Hematopoietic multipotent progenitor cell treated with erythropoietin and hydrocortisone succinate and interleukin-3 and kit ligand, for 17 days (in vitro differentiated cells): ENCODE data around the gene ZNF75A.
A peak's percentile ranks its signal among the peaks of the same experiment; 100 is the strongest.
"Not testable (repeated sequence)": the region's sequence is repeated elsewhere in the genome, so short reads cannot be mapped to it uniquely, and the experiment has no call there.

Experiments used
- DNase-seq: peaks from one replicate; pipeline ENCODE4 v3.0.0-alpha.2; 2015; ENCODE audit warnings: low spot score

Gene ZNF75A

DNA sequence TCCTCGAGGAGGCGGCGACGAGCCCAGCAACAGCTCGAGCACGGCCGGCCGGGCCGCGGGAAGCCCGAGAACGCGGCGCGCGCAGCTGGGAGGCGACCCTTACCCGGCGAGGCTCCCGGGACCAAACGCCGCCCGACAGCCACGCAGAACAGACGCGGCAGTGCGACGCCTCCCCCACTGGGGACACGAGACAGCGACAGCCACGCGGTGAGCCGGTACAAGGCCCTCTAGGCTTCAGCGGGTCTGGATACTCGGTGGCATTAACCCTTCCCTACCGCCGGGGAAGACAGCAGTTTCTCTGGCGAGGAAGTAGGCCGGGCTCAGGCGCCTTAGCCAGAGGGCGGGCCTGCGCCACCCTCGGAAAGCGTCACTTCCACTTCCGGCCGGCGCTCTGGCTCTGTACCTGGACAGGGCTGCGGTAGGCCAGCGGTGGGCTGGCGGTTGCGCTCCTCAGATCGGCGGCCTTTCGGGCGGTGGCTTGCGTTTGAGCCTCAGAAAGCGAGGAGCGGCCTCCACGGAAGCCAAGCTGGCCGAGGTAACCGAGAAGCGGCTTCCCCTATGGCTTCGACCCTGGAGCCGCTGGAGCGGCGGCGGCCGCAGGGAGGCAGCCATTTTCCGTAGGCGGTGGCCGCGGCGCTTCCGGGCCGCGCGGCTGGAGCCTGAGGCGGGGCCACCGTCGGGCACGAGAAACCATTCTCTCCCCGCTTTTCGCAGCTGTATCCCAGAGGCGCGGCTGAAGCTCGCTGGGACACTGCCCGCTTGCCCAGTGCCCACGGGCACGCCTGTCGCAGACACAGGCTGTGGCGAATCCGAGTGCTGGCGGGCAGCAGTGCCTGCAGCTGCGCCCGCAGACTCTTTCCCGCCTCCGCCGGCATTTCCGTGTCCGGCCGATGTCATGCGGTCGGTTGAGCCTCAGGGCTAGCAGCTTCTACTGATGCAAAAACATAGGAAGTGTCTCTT is at the start of gene ZNF75A, which contains the start of gene TIGD7:
Gene ZNF75A, plus strand, starts transcription at position 389 of the 960 bp plus-strand sequence. CDS start 2,932 bp downstream, outside the sequence.
Gene TIGD7, minus strand, starts transcription at position 322 of the 960 bp plus-strand sequence. CDS start 4,816 bp downstream, outside the sequence.
- DNase-seq = peak; percentile 78

DNA sequence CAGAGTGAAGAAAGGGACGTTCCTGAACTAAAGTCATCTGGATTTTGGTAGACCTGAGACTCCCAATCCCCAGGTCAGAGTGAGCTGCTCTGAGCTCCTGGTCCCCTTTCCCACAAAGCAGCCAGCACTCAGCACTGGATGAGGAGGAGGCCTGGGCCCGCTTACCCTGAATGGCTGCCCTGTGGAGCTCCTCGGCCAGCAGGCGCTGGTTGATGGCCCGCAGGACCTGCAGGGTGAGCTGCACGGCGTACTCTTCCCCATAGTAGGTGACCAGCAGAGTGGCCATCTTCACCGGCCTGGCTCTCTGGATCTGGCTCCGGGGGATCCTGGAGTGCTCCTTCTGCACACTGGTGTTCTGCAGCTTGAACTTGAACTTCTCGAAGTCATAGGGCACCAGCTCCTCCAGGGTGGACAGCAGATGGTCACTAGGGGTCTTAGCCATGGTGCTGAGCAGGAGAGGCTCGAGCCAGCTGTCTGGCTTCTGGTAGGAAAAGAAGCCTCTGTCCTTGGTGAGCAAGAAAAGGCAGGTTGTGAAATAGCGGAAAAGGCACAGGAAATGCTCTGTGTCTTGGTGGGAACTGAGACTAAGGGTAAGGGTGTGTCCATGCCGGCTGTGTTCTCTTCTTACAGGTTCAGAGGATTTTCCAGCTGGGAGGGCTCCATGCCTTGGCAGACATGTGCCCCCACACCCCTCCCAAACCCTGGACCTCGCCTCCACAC is 49.0 kb upstream of the ZNF75A start, which contains the start of gene MEFV:
Gene MEFV, minus strand, starts transcription at position 488 of the 720 bp plus-strand sequence. Its CDS starts 46 bp downstream, at position 442.
- DNase-seq = no peak

DNA sequence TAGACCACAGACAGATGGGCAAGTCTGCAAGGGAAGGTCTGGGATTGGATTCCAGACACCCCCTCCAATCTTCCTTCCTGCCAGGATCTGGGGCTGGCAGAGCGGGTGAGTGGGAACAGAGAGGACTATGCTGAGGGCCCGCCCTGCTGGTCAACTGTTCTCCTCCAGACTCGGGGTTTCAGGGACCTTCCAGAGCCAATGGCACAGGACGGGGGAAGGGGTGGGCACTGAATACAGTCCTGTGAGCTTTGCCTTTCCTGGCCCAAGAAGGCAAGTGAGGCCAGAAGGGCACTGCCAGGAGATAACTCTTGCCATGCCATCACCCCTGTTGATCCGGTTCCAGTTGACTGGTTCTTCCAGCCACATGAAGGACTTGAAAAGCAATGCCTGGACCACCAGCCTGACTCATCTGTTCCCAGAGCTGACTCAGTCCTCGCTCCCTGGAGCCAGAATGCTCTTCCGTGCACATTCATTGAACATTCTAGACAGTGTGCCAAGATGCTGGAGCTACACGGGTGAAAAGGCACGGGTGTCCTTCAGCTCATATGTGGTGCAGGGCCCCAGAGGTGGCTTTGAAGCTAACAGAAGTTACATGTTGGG is 48.3 kb upstream of the ZNF75A start:
- DNase-seq = no peak

DNA sequence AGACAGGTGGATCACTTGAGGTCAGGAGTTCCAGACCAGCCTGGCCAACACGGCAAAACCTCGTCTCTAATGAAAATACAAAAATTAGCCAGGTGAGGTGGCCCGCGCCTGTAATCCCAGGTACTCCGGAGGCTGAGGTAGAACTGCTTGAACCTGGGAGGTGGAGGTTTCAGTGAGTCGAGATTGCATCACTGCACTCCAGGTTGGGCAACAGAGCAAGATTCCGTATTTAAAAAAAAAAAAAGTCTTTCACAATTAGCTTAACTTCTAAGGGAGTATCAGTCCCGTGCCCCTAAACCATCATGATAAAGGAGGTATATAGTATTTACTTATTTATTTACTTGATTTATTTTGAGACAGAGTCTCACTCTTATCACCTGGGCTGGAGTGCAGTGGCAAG is 45.5 kb upstream of the ZNF75A start:
- DNase-seq = no peak

DNA sequence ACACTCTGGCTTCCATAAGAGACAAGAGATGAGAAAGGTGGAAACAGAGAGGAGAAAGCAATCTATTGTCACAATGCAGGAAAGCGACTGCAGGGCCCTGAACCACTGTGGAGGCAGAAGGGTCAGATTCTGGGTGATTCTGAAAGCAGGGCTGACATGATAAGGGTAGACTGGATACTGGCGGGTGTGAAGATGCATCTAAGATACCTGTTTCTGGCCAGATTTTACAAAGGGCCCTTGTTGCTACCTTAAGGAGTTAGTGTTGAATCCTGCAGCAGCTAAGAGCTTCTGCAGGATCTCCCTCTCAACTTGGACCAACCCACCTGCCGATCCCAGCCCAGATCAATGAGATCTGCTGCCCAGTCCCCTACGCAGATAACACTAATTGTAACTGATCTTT is 42.8 kb upstream of the ZNF75A start:
- DNase-seq = no peak

DNA sequence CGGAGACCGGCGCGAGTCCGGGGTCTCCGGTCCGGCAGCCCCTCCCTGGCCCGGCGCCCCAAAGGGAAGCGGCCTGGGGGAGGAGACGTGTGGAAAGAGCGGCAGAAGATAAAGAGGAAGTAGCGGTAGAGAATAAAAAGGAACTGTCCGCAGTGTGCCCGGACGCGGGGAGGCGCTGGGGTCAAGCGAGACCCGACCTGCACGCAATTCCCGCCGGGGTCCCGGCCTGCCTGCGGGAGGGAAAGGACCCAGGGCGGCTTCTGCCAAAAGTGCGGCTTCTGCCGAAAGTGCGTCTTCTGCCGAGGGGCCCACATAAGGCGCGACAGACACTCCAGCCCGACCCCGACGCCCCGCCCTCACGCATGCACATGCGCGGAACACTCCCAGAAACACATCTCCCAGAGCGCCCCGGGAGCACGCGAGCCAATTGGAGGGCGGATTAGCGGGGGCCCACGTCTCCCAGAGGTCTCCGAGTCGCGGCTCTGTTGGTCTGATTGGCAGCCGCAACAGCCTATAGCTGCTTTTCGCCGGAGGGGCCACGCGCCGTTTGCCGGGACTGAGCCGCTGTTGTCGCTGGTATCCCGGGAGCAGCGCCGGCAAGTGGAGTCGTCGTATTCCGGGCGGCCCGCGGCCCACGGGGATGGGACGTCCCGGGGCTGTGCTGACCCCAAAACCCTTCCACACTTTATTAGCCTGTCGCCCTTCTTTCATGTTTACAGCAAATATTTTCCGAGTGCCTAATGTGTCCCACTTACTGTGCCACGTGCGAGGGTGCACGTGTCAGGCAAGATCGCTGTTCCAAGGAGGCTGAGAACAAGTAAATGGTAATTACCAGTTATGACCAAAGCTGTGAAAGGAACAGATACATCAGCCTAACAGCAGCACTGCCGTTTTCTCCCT is 40.9 kb upstream of the ZNF75A start:
- DNase-seq = peak; percentile 93

DNA sequence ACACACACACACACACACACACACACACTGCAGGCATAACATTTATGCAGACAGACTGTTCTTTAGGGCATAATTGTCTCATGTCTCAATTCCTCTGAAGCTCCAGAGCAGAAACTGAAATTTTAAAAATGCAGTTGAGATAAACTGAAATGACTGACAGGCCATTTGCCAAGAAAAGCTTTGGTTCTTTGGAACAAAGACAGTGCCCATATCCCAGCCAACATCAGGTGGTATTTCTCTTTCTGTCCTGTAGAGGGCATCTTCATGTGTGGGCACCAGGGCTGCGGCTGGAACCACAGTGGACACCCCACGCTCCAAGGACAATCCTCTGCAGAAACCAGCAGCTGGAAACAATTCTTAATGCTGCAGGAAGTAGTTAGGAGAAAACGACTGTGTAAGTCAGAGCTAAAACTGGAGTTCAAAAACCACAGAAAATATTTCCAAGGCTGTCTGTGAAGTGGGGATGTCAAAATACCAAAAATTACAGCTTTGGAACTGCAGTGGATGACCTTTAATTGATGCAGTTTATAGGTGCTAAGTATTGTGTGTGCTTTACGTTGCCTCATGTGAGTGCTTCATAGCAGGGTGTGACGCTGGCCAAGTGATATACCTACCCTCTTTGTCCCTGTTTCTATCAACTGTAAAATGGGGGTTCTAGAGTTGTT is 38.3 kb upstream of the ZNF75A start:
- peak; percentile 57 for DNase-seq

DNA sequence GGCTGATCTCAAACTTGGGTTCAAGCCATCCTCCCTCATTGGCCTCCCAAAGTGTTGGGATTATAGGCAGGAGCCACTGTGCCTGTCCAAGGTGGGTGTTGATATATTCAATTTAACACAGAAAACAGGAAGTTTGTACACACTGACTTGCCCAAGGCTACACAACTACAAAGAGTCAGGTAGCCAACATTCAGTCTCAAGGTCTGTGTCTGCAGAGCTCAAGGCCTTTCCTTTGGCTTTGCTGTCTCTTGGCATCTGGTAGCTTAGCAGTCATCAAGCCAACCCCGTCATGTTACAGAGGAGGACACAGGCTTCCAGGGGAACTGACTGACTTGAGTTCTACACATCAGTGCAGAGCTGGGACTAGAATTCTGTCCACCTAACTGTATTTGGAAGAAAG is 37.0 kb upstream of the ZNF75A start:
- DNase-seq = no peak

DNA sequence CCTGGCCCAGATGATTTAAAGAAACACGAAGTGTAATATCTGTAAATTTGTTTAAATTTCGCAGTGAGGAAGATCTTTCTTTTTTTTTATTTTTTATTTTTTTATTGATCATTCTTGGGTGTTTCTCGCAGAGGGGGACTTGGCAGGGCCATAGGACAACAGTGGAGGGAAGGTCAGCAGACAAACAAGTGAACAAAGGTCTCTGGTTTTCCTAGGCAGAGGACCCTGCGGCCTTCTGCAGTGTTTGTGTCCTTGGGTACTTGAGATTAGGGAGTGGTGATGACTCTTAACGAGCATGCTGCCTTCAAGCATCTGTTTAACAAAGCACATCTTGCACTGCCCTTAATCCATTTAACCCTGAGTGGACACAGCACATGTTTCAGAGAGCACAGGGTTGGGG is 34.6 kb upstream of the ZNF75A start:
- not testable (repeated sequence) for DNase-seq

DNA sequence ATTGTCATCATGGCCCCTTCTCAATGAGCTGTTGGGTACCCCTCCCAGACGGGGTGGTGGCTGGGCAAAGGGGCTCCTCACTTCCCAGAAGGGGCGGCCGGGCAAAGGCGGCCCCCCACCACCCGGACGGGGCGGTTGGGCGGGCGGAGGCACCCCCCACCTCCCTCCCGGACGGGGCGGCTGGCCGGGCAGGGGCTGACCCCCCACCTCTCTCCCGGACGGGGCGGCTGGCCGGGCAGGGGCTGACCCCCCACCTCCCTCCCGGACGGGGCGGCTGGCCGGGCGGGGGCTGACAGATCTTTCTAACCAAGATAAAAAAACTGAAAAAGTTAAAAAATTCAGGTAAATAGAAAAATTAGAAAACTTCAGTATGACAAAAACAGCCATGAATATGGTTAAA is 34.0 kb upstream of the ZNF75A start:
- DNase-seq = not testable (repeated sequence)

DNA sequence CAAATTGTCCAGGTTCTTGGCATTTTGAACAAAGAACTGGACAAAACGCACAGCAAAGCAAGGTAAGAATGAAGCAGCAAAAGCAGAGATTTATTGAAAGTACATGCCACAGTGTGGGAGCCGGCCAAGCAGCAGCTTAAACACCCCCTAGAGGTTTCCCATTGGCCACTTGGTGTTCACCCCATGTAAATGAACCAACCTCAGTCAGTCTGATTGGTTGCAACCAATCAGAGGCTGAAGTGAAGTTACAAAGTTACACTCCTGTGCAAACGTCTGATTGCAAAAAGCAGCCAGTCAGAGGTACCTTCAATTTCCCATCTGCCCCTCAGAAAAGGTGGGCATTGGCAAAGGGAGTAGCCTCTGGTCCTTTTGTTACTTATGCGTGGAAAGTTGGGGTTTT is 30.8 kb upstream of the ZNF75A start:
- no peak for DNase-seq

DNA sequence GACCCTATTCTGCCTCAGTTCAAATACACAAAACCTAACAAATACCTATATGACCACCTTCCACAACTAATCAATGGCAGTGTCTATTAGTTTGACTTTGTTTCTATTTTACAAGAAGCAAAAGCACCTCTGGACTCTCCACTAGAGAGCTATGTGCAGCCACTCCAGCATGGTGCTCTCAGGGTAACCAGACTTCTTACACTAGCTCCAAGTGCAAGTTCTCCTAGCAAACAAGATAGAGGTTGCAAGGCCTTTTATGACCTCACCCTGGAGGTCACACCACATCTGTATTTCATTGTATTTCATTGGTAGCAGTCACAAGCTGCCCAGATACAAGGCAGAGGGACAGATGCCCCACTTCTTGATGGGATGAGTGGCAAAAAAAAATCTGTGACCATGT is 30.4 kb upstream of the ZNF75A start:
- DNase-seq = no peak

DNA sequence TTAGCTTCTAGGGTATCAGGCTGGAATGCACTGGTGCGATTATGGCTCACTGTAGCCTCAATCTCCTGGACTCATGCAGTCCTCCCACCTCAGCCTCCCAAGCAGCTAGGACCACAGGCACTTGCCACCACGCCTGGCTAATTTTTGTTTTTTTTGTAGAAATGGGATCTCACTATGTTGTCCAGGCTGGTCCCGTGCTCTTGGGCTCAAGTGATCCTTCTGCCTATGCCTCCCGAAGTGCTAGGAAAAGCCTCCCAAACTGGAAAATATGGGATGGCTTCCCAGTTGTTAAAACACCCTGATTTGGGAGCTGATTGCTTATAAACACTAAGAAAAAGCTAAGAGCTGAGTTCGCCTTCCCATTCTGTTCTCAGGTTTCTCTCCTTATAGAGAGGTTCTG is 28.6 kb upstream of the ZNF75A start:
- no peak for DNase-seq

DNA sequence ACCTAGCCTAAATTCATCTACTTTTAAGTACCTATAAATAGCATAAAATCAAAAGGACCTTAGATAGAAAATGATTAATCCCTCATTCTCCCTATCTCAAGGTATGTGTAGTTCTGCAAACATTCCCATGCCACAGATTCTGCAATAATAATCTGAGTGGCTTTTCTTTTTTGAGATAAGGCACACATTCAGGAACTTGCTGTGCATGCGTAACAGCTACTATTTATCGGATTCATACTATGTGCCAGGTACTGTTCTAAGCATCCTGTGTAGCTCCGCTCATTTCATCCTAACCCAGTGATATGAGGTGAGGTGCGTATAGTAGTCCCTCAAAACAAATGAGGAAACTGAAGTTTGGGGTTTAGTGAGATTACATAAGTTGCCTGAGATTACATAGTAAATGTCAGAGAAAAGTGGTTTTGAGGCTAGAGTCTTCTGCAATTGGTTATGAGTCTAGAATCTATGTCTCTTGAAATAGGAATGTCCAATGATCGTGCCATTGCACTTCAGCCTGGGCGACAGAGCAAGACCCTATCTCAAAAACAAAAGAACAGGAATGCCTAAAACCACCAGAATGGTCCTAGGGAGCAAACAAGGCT is 24.0 kb upstream of the ZNF75A start:
- no peak for DNase-seq

DNA sequence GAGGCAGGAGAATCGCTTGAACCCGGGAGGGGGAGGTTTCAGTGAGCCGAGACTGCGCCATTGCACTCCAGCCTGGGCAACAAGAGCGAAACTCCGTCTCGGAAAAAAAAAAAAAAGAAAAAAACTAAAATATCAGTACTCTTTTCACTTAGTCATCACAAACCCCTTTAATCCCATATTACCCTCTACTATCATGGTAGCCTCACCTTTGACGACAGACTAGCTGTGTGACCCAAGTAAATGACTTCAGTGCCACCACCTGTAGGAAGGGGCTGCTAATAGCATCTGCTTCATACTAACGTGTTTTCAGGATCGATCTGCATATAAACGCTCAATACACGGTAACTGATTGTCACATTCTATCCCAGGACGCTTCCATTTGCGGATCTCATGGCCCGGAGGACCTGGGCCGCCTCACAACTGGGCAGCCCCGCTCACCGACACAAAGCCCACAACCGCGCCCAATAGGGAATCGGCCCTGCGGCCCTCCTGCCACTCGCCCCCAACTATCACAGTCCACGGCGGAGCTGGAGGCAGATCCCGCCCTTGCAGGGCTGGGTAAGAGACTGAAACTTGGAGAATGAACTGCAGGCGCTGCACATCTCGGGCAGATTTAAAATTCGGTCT is 23.1 kb upstream of the ZNF75A start:
- DNase-seq = peak; percentile 14

DNA sequence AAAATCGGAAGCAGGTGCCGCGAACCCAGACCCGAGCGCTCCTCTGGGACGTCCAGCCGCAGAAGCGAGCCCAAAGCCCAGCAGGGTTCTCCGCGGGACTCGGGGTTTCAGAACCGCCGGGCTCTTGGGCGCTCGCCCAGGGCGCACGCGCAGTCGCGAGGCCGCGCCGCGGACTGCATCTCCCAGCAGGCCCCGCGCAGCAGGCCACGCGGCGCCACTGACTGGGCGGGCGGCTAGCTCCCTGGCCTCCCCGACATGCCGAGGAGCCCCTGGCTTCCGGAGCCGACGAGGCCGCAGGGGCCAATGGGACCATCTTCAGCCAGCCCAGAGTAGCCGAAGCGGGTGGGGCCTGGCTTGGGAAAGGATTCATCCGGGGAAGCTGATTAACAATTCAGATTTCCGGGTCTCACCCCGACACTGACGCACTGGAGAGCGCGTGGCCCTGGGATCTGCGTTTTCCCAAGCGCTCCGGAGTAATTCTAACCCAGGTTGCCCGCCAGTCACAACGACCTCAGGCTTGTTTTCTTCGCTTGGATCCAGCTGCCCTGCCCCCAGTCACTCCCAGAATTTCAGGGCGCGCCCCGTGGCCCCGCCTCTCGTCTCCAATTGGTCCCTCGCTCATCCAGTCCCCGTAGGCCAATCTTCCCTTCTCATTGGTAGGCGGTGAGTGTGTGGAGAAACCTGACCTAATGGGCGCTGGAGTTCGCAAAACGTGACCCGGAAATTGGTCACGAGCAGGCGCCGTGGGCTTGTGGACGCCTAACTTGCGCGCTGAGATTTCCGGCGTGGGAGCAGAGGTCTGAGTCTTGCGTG is 22.4 kb upstream of the ZNF75A start, which contains the start of gene ZNF263:
Gene ZNF263, plus strand, starts transcription at position 762 of the 813 bp plus-strand sequence. CDS start 328 bp downstream, outside the sequence.
- DNase-seq = peak; percentile 96

DNA sequence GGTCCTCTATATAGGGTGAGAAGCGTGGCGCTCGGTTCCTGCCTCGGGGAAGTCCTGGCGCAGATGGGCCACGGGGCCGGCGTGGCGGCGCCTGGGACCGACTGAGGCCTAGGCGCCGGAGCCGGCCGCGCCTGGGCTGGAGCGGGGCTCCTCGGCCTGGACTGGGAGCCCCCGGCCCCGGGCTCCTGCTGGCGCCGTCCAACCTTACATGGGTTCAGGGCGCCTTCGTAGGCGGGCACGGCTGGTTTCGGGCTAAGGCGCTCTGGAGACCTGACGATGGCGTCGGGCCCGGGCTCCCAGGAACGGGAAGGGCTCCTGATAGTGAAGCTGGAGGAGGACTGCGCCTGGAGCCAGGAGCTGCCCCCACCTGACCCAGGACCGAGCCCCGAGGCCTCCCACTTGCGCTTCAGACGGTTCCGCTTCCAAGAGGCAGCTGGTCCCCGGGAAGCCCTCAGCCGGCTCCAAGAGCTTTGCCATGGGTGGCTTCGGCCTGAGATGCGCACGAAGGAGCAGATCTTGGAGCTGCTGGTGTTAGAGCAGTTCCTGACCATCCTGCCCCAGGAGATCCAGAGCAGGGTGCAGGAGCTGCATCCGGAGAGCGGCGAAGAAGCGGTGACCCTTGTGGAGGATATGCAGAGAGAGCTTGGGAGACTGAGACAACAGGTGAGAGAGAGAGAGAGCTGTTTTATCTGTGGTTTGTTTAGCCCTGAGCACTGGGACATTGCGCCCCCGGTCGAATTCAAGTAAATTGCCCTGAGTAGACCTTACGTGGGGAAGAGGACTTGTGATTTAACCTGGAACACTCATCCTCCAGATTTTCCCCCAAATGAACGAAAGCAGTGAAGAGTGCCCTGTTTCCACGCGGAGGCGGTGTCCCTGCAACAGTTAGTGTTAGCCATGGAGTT is 21.5 kb upstream of the ZNF75A start:
- no peak for DNase-seq

DNA sequence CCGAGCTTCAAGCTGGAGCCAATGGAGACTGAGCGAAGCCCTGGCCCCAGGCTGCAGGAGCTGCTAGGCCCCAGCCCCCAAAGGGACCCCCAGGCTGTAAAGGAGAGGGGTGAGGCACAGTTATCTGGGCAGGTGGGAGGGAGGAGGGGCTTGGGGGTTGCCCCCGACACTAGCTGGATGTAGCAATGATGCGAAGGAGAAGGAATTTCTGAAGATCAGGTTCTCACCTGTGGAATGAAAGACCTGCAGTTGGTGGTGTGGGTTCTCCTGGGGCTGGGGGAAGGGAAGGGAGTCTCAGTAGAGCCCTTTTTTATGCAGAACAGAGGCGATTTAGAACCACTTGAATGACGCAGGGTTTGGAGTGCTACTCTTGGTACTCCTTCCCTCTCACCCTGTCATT is 20.2 kb upstream of the ZNF75A start:
- no peak for DNase-seq
